HFFc6 (cell line): Measurements from ENCODE around the gene EGFL6. TPM values are rescaled to one million over a fixed set of nuclear protein-coding genes. Genes with fewer than 3 reads are reported as not detected.

Experiments used
- DNase-seq: peaks from one replicate; pipeline ENCODE4 v3.0.0-alpha.2; 2018
- H3K27ac Mint-ChIP-seq: 2 replicates; pipeline ENCODE4 v1.8.0; 2020; ENCODE audit warnings: mild to moderate bottlenecking, mixed read lengths
- H3K27me3 Mint-ChIP-seq: 2 replicates; pipeline ENCODE4 v1.8.0; 2021; ENCODE audit warnings: mild to moderate bottlenecking, moderate library complexity, mixed read lengths; ENCODE audit not compliant: insufficient read depth
- H3K36me3 Mint-ChIP-seq: 2 replicates; pipeline ENCODE4 v1.8.0; 2021; ENCODE audit warnings: low read depth, mixed read lengths
- H3K4me1 Mint-ChIP-seq: 2 replicates; pipeline ENCODE4 v1.8.0; 2020; ENCODE audit warnings: low read depth, mixed read lengths
- H3K4me3 Mint-ChIP-seq: 2 replicates; pipeline ENCODE4 v1.8.0; 2020; ENCODE audit warnings: mild to moderate bottlenecking, moderate library complexity, mixed read lengths
- H3K9me3 Mint-ChIP-seq: 2 replicates; pipeline ENCODE4 v1.8.0; 2020; ENCODE audit warnings: mild to moderate bottlenecking, mixed read lengths
- CTCF ChIP-seq: fragments of 200-600 bp; sonication (generic); IDR thresholded peaks from 2 replicates; pipeline ENCODE4 v1.5.0; 2021; ENCODE audit warnings: antibody characterized with exemption, mild to moderate bottlenecking
- microRNA-seq: library from miRNA; unstranded; fragments of <30 nt; microRNA quantifications from one replicate; pipeline ENCODE4, GENCODE V29; 2019
- total RNA-seq, 6 experiments: library from RNA; stranded (reverse); fragmentation: NEBNext Ultra II Directional; extraction: Animal tissue kit (Norgen Biotek cat#: 25700); gene quantifications; 2 replicates in 1 of 6; 3 replicates in 5 of 6; pipeline ENCODE4 v1.2.3, GENCODE V29; 2021

The EGFL6 gene
- total RNA-seq, 6 experiments from 2014 or later: not detected

- H3K27ac Mint-ChIP-seq: no peak overlapping the region
- no peak for TF ChIP-seq CTCF
- no peaks in the 10 kb centered on the region for H3K9me3 Mint-ChIP-seq
- H3K27me3 Mint-ChIP-seq: peaks cover 2% of the 10 kb centered on the region; the same call in 1 of the 2 replicates
- DNase-seq: no peak
- H3K4me3 Mint-ChIP-seq: no peak overlapping the region
- H3K36me3 Mint-ChIP-seq: no peaks in the 10 kb centered on the region
- peaks cover 20% of the 10 kb centered on the region for H3K4me1 Mint-ChIP-seq
These were observed 112.2 kb downstream of the EGFL6 start for GRCh38 chrX:13681595-13681994.

Small RNA genes lying within 50 kb of the gene (microRNA-seq; reads per million reads assigned to microRNA genes)
- gene MIR6086: not detected

Other genes with a start within 250 kb of the EGFL6 start
- not detected for gene ATXN3L, start 249.5 kb upstream of the EGFL6 start, total RNA-seq
- gene TCEANC, start 83.5 kb downstream of the EGFL6 start, total RNA-seq: 1 to 10 TPM in 5 of 6 experiments, under 1 TPM in 1; 0.99 to 1.7 (median 1.1) TPM
- 10 to 100 TPM; 13.5 to 18.3 (median 15.1) TPM for gene RAB9A, start 119.5 kb downstream of the EGFL6 start, total RNA-seq
- gene TRAPPC2, start 165.0 kb downstream of the EGFL6 start, total RNA-seq: 10 to 100 TPM in 4 of 6 experiments, 1 to 10 TPM in 2; 9.2 to 13.8 (median 10.2) TPM
- 10 to 100 TPM in 3 of 6 experiments, 1 to 10 TPM in 3; 9.1 to 11.0 (median 10.1) TPM for gene OFD1, start 165.1 kb downstream of the EGFL6 start, total RNA-seq
- gene GPM6B, start 247.5 kb downstream of the EGFL6 start, total RNA-seq: not detected